Mammary epithelial cell (primary cell): Measurements from ENCODE around the gene MGA.

Source experiments
- EZH2 ChIP-seq: IDR thresholded peaks from 2 replicates; pipeline ENCODE4 v1.6.1; 2012; ENCODE audit warnings: low read length, inconsistent platforms, borderline replicate concordance
- TF ChIP-seq, protein P1 (sequence below), 2 donors: IDR thresholded peaks in 1 of 2; conservative IDR thresholded peaks in 1 of 2; 2 replicates each; pipeline ENCODE4 v1.5.1; 2011 to 2012; ENCODE audit warnings: inconsistent platforms in 2 of 2, low read length in 2 of 2, mild to moderate bottlenecking in 2 of 2, control low read depth in 1 of 2, low read depth in 1 of 2; ENCODE audit not compliant: insufficient read depth in 1 of 2; ENCODE audit errors: extremely low read depth in 1 of 2

DNA sequence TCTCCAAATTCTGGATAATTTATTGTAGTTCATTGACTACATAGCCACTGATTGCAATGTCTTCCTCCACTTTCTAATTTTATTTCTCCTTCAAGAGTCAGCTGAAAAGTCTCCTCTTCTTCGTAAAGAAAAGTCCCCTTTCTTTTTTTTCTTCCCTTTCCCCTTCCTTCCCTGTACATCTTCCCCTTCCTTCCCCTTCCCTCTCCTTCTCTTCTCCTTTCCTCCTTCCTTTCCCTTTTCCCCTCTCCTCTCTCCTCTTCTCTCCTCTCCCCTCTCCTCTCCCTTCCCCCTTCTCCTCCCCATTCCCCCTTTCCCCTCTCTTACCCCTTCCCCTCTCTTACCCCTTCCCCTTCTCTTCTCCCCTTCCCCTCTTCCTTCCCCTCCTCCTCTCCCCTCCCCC, 8.8 kb upstream of the MGA start:
- TF ChIP-seq, protein P1, sequence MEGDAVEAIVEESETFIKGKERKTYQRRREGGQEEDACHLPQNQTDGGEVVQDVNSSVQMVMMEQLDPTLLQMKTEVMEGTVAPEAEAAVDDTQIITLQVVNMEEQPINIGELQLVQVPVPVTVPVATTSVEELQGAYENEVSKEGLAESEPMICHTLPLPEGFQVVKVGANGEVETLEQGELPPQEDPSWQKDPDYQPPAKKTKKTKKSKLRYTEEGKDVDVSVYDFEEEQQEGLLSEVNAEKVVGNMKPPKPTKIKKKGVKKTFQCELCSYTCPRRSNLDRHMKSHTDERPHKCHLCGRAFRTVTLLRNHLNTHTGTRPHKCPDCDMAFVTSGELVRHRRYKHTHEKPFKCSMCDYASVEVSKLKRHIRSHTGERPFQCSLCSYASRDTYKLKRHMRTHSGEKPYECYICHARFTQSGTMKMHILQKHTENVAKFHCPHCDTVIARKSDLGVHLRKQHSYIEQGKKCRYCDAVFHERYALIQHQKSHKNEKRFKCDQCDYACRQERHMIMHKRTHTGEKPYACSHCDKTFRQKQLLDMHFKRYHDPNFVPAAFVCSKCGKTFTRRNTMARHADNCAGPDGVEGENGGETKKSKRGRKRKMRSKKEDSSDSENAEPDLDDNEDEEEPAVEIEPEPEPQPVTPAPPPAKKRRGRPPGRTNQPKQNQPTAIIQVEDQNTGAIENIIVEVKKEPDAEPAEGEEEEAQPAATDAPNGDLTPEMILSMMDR (conservative IDR thresholded peaks at IDR 0.05 in 1 of 2, IDR thresholded peaks at IDR 0.05 in 1 of 2; ENCODE audit: extremely low read depth in 1 of 2, insufficient read depth in 1 of 2, low read depth in 1 of 2, low read length in 2 of 2): no peak
- no peak for TF ChIP-seq EZH2
